CD4-positive, CD25-positive, alpha-beta regulatory T cell (primary cell): ENCODE data around the gene RIMBP2. TPM values are rescaled to one million over a fixed set of nuclear protein-coding genes. Genes with fewer than 3 reads are reported as not detected.

Source experiments
- ATAC-seq, 2 donors: fragments of 150-1000 bp; cut with Tn5 transposase; one replicate each; pipeline ENCODE4 v1.10.0; 2021; ENCODE audit warnings: low read depth in 2 of 2, moderate number of reproducible peaks in 2 of 2, moderate library complexity in 1 of 2
- DNase-seq, 3 donors: peaks; one replicate each; pipeline versions ENCODE4 v3.0.0 to v3.0.0-alpha.2; 2012 to 2022; ENCODE audit warnings: mixed read lengths in 1 of 3
- H3K27ac ChIP-seq: one replicate; pipeline ENCODE4 v1.7.0; 2013; ENCODE audit warnings: mild to moderate bottlenecking, low read length; ENCODE audit not compliant: insufficient read depth, poor library complexity, severe bottlenecking
- H3K27me3 ChIP-seq: one replicate; pipeline ENCODE4 v1.7.0; 2013; ENCODE audit warnings: low read length; ENCODE audit not compliant: control insufficient read depth, insufficient read depth
- H3K36me3 ChIP-seq: one replicate; pipeline ENCODE4 v1.7.0; 2013; ENCODE audit warnings: mild to moderate bottlenecking, low read length, moderate library complexity; ENCODE audit not compliant: control insufficient read depth, insufficient read depth
- H3K4me1 ChIP-seq: 2 replicates; pipeline ENCODE4 v1.7.0; 2013; ENCODE audit warnings: mild to moderate bottlenecking, low read length; ENCODE audit not compliant: insufficient read depth, control insufficient read depth, poor library complexity, severe bottlenecking
- H3K4me3 ChIP-seq: one replicate; pipeline ENCODE4 v1.7.0; 2013; ENCODE audit warnings: low read depth, mild to moderate bottlenecking, low read length, moderate library complexity
- H3K9me3 ChIP-seq, 2 experiments: 1 replicate in 1 of 2; 2 replicates in 1 of 2; pipeline ENCODE4 v1.7.0; 2013; ENCODE audit warnings: low read length in 2 of 2, mild to moderate bottlenecking in 1 of 2, moderate library complexity in 1 of 2; ENCODE audit not compliant: control insufficient read depth in 2 of 2
- H3K27ac Mint-ChIP-seq, 3 donors: one replicate each; pipeline ENCODE4 v1.8.0; 2020 to 2022; ENCODE audit warnings: mild to moderate bottlenecking in 3 of 3, mixed read lengths in 3 of 3, moderate library complexity in 2 of 3
- H3K27me3 Mint-ChIP-seq: one replicate; pipeline ENCODE4 v1.8.0; 2022; ENCODE audit warnings: mild to moderate bottlenecking, mixed read lengths
- H3K36me3 Mint-ChIP-seq: one replicate; pipeline ENCODE4 v1.8.0; 2020; ENCODE audit warnings: mixed read lengths
- H3K4me1 Mint-ChIP-seq, 4 donors: one replicate each; pipeline ENCODE4 v1.8.0; 2020 to 2022; ENCODE audit warnings: mixed read lengths in 4 of 4, mild to moderate bottlenecking in 1 of 4
- H3K4me3 Mint-ChIP-seq, 4 donors: one replicate each; pipeline ENCODE4 v1.8.0; 2020 to 2022; ENCODE audit warnings: mild to moderate bottlenecking in 4 of 4, mixed read lengths in 4 of 4, moderate library complexity in 3 of 4
- H3K9me3 Mint-ChIP-seq, 7 donors: one replicate each; pipeline ENCODE4 v1.8.0; 2020 to 2022; ENCODE audit warnings: mixed read lengths in 7 of 7, mild to moderate bottlenecking in 3 of 7, moderate library complexity in 2 of 7
- polyA plus RNA-seq, 4 donors: library from polyadenylated mRNA; unstranded; fragments of 300-500 nt; fragmentation: Illumina TruSeq; gene quantifications; one replicate each; pipeline ENCODE4 v1.2.3, GENCODE V29; 2021
- total RNA-seq: library from RNA; stranded (reverse); gene quantifications from one replicate; pipeline ENCODE4 v1.2.3, GENCODE V29; 2022

RIMBP2 gene
- total and polyA plus RNA-seq, 5 donors from 2014 or later = not detected

- Mint-ChIP-seq H3K9me3 (no peaks in the 10 kb centered on the region), H3K27ac (no peak overlapping the region), H3K4me3 (no peak overlapping the region), H3K4me1 (no peaks in the 10 kb centered on the region), H3K36me3 (no peaks in the 10 kb centered on the region), H3K27me3 (no peaks in the 10 kb centered on the region)
- Histone ChIP-seq H3K4me1 (no peaks in the 10 kb centered on the region), H3K27me3 (no peaks in the 10 kb centered on the region), H3K36me3 (no peaks in the 10 kb centered on the region), H3K9me3 (no peaks in the 10 kb centered on the region), H3K4me3 (no peak overlapping the region), H3K27ac (no peak overlapping the region)
- no peak for ATAC-seq
- DNase-seq = no peak
Measured at GRCh38 chr12:130498589-130499385, 217.3 kb downstream of the RIMBP2 start.

- H3K4me1 Mint-ChIP-seq = no peaks in the 10 kb centered on the region
- H3K27me3 Mint-ChIP-seq = no peaks in the 10 kb centered on the region
- Histone ChIP-seq H3K4me3 (no peak overlapping the region), H3K36me3 (no peaks in the 10 kb centered on the region), H3K9me3 (no peaks in the 10 kb centered on the region), H3K27ac (no peak overlapping the region), H3K4me1 (no peaks in the 10 kb centered on the region), H3K27me3 (no peaks in the 10 kb centered on the region)
- no peak for DNase-seq
- no peaks in the 10 kb centered on the region for H3K36me3 Mint-ChIP-seq
- H3K4me3 Mint-ChIP-seq = no peak overlapping the region
- no peak for ATAC-seq
- H3K9me3 Mint-ChIP-seq = no peaks in the 10 kb centered on the region
- H3K27ac Mint-ChIP-seq = no peak overlapping the region
Measured at GRCh38 chr12:130497991-130498390, 218.1 kb downstream of the RIMBP2 start.

GRCh38 chr12:130497321-130497720 lies 218.8 kb downstream of the RIMBP2 start:
- Histone ChIP-seq H3K36me3 (no peaks in the 10 kb centered on the region), H3K27me3 (no peaks in the 10 kb centered on the region), H3K9me3 (no peaks in the 10 kb centered on the region), H3K4me1 (no peaks in the 10 kb centered on the region), H3K4me3 (no peak overlapping the region), H3K27ac (no peak overlapping the region)
- H3K4me1 Mint-ChIP-seq = no peaks in the 10 kb centered on the region
- H3K36me3 Mint-ChIP-seq = no peaks in the 10 kb centered on the region
- H3K27me3 Mint-ChIP-seq = no peaks in the 10 kb centered on the region
- H3K4me3 Mint-ChIP-seq = no peak overlapping the region
- no peaks in the 10 kb centered on the region for H3K9me3 Mint-ChIP-seq
- DNase-seq = no peak
- no peak overlapping the region for H3K27ac Mint-ChIP-seq
- ATAC-seq = no peak

GRCh38 chr12:130496516-130497120 lies 219.5 kb downstream of the RIMBP2 start:
- no peak for DNase-seq
- Mint-ChIP-seq H3K9me3 (no peaks in the 10 kb centered on the region), H3K36me3 (no peaks in the 10 kb centered on the region), H3K27ac (no peak overlapping the region), H3K4me1 (no peaks in the 10 kb centered on the region), H3K4me3 (no peak overlapping the region), H3K27me3 (no peaks in the 10 kb centered on the region)
- Histone ChIP-seq H3K4me3 (no peak overlapping the region), H3K27me3 (no peaks in the 10 kb centered on the region), H3K9me3 (no peaks in the 10 kb centered on the region), H3K36me3 (no peaks in the 10 kb centered on the region), H3K4me1 (no peaks in the 10 kb centered on the region), H3K27ac (no peak overlapping the region)
- ATAC-seq = no peak

- H3K4me1 ChIP-seq = no peaks in the 10 kb centered on the region
- no peaks in the 10 kb centered on the region for H3K9me3 ChIP-seq
- Mint-ChIP-seq H3K4me3 (no peak overlapping the region), H3K27ac (peak overlapping the region in 1 of 3 donors; percentile 40), H3K4me1 (no peaks in the 10 kb centered on the region), H3K36me3 (no peaks in the 10 kb centered on the region), H3K27me3 (no peaks in the 10 kb centered on the region), H3K9me3 (peaks cover 0 to 3% (median 0%) of the 10 kb centered on the region in 7 donors)
- H3K27me3 ChIP-seq = no peaks in the 10 kb centered on the region
- ATAC-seq (no peak), DNase-seq (no peak)
- H3K27ac ChIP-seq = no peak overlapping the region
- H3K4me3 ChIP-seq = no peak overlapping the region
- H3K36me3 ChIP-seq = no peaks in the 10 kb centered on the region
Measured at GRCh38 chr12:130495156-130495555, 220.9 kb downstream of the RIMBP2 start.

GRCh38 chr12:130494736-130495135 lies 221.4 kb downstream of the RIMBP2 start:
- no peak overlapping the region for H3K4me3 ChIP-seq
- no peak for DNase-seq

GRCh38 chr12:130493951-130494350 lies 222.1 kb downstream of the RIMBP2 start:
- Mint-ChIP-seq H3K4me3 (no peak overlapping the region), H3K27ac (no peak overlapping the region)

More at GRCh38 chr12:130494736-130495135, 221.4 kb downstream of the RIMBP2 start:
- Histone ChIP-seq H3K9me3 (no peaks in the 10 kb centered on the region), H3K27ac (no peak overlapping the region), H3K27me3 (no peaks in the 10 kb centered on the region), H3K36me3 (no peaks in the 10 kb centered on the region), H3K4me1 (no peaks in the 10 kb centered on the region)
- Mint-ChIP-seq H3K27me3 (no peaks in the 10 kb centered on the region), H3K4me3 (no peak overlapping the region), H3K27ac (no peak overlapping the region), H3K4me1 (no peaks in the 10 kb centered on the region), H3K9me3 (peaks cover 0 to 3% (median 0%) of the 10 kb centered on the region in 7 donors), H3K36me3 (no peaks in the 10 kb centered on the region)
- no peak for ATAC-seq

More at GRCh38 chr12:130493951-130494350, 222.1 kb downstream of the RIMBP2 start:
- Histone ChIP-seq H3K4me1 (no peaks in the 10 kb centered on the region), H3K27me3 (no peaks in the 10 kb centered on the region), H3K27ac (no peak overlapping the region), H3K4me3 (no peak overlapping the region), H3K36me3 (no peaks in the 10 kb centered on the region), H3K9me3 (no peaks in the 10 kb centered on the region)
- H3K4me1 Mint-ChIP-seq = no peaks in the 10 kb centered on the region
- peaks cover 0 to 3% (median 0%) of the 10 kb centered on the region in 7 donors for H3K9me3 Mint-ChIP-seq
- DNase-seq = no peak
- no peaks in the 10 kb centered on the region for H3K27me3 Mint-ChIP-seq
- no peak for ATAC-seq
- no peaks in the 10 kb centered on the region for H3K36me3 Mint-ChIP-seq
